ENCODE measurements around the gene TECTA.
"Not testable (repeated sequence)": the region's sequence is repeated elsewhere in the genome, so short reads cannot be mapped to it uniquely, and the experiment has no call there.

The TECTA gene

DNA sequence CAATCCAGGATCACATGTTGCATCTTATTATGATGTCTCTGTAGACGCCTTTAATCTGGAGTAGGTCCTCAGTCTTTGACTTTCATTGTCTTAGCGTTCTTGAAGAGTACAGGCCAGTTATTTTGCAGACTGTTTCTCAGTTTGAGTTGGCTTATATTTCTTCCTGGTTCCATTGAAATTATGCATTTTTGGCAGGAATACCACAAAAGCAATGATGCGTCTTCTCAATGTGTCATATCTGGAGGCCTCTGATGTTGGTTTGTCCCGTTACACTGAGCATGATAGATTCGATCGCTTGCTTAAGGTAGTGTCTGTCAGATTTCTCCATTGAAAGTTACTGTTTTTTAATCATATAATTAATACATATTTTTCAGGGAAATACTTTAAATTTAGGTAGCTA, 30.6 kb downstream of the TECTA start:
- DNase-seq (ENCODE audit: low spot score) = no peak

DNA sequence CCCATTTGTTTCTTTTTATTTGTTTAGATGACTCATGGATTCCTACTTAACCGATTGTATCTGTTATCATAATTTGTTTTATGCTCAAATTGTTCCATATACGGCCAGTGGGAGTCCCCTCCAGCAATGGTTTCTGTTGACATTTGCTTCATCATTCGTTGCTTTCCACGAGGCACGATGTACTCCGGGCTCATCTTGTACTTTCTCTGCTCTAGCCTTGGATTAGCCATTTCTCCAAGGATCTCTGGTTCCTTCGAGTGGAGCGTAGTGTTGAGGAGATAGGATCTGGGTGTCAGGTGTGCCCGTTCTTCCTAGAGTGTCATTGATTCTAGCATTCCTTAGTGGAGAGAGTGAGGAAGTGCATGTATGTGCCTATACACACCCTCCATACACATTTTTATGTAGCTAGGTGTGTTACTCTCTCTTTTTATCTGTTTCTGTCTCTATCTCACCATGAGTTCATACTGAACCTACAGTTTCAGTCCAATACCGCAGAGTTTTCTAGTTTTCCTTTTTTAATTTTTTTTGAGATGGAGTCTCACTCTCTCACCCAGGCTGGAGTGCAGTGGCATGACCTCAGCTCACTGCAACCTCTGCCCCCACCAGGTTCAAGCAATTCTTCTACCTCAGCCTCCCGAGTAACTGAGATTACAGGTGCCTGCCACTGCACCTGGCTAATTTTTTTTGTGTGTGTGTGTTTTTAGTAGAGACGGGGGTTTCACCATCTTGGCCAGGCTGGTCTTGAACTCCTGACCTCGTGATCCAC, 31.4 kb downstream of the TECTA start:
- no peak for DNase-seq (ENCODE audit: low spot score)

DNA sequence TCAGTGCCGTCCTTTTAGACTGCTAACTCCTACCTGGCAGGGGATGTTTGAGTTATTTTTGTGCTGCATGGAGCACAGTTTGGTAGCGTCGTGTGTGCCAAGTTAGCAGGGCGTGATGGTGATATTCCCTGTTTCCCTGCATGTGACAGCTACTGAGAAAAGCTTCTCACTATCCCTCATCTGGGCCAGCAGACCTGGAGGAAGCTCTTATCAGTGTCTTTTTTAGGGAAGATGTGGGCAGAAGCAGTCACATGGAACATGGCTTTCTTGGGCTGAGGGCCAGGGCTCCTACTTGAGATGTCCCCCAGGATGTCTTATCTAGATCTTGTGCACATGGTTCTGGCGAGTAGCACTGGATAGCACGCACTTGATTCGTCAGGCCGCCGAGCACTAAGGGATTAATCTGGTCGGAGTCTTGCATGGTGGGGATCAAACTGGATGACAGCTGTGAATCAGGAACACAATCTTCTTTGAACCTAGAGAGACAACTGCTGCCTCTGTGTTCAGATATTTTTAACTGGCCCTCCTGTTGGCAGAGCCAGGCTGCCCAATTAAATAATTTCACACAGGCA, 33.8 kb downstream of the TECTA start:
- no peak for DNase-seq (ENCODE audit: low spot score)

DNA sequence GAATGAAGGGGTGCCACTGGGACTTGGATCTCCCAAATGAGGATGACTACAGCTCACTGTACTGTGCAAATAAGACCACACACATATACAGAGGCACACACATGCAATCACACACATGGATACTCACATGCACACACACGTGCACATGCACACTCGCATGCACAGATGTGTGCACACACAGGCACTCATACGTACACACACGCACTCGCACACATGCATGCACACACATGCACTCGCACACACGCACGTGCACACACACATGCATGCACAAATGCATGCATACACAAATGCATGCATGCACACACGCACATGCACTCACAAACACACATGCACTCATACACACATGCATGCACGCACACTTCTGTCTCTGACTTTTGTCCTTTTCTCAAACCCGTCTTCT, 36.0 kb downstream of the TECTA start:
- DNase-seq (ENCODE audit: low spot score) = no peak

DNA sequence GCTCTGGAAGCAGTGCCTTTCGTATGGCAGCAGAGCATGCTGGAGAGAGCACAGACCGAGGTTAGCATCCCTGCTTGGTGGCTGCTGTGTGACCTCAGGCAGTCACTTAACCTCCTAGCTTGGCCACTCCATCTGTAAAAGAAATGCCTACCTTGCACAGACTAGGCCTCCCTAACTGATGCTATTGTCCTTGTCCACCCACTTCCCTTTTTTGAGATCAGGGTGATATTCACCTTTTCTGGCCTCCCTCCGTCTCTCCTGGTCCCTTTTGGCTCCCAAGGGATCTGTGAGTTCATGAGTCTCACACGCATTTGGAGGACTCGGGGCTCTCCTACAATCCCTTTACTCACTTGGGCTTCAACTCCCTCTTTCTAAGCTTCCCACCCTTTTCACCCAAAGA, 37.2 kb downstream of the TECTA start:
- no peak for DNase-seq (ENCODE audit: low spot score)

DNA sequence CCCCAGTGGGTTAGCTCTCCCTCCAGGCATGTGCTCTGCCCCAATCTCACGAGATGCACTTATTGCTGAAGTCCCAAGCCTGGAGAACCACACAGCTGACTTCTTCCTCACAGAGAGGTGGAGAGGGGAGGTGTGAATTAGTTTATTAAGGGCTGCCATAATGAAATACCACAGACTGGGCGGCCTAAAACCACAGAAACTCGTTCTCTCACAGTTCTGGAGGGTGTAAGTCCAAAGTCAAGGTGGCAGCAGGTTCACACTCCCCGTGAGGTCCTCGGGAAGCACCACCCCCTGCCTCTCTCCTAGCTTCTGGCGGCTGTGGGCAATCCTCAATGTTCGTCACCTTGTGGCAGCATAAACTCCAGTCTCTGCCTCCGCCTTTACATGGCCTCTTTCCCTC, 39.3 kb downstream of the TECTA start:
- no peak for DNase-seq (ENCODE audit: low spot score)

DNA sequence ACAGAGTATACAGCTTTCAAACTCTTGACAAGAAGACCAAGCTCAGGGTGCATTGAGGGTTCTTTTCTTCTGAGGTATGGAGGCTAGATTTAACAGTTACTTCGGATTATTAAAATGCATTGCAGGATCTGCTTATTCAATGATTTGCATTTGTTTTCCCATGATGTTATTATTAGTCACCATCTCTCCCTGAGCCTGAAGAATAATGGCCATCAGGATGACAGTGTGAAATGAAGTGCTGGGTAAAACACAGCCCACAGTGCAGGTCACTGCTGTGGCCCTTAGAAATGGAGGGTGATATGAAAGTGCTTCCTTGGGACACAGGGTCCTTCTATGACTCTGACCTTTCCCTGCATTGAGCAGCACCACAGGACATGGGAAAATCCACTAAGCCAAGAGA, 40.0 kb downstream of the TECTA start:
- no peak for DNase-seq (ENCODE audit: low spot score)

DNA sequence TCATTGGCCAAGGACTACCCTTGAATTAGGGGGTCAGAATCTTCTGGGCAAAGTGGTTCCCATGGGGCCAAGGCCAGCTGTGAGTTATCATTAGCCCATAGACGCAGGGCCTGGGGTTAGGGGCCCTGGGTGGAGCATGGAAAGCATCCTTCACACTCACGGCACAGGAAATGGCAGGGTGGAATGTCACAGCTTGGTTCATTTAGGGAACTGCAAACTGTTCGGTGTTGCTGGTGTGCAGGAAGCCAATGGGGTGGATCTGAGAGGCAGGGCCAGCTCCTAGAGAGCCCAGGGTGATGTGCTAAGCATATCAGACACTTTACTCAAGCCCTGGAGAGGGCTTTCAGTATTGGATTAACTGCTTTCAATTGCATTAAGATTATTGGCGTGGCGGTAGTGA, 42.9 kb downstream of the TECTA start:
- no peak for DNase-seq (ENCODE audit: low spot score)

DNA sequence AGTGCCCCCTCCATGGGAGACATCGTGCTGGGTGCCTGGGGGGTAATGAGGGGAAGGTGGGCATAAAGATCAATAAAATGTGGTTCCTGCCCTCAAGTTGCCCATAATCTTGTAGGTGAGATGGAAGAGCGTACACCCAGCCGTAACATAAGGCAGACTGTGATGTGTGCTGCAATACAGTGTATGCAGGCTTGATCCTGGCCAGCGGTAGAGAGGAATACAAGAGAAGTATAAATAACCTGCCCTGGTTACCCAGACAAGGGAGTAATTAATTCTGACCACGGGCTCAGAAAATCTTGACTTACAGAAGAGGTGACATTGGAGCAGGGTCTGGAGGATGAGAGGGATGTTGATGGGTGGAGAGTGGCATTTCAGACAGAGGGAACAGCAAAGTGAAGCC, 43.7 kb downstream of the TECTA start:
- no peak for DNase-seq (ENCODE audit: low spot score)

DNA sequence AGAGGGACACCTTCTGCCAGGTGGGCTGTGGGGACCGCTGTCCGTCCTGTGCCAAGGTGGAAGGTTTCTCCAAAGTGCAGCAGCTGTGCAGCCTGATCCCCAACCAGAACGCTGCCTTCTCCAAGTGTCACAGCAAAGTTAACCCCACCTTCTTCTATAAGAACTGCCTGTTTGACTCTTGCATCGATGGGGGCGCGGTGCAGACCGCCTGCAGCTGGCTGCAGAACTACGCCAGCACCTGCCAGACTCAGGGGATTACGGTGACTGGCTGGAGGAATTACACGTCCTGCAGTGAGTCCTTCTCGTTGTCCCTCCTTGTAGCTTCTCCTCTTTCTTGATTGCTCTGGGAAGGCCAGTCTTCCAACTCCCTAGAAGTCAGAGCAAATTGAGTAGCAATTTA, 44.8 kb downstream of the TECTA start:
- no peak for DNase-seq (ENCODE audit: low spot score)

DNA sequence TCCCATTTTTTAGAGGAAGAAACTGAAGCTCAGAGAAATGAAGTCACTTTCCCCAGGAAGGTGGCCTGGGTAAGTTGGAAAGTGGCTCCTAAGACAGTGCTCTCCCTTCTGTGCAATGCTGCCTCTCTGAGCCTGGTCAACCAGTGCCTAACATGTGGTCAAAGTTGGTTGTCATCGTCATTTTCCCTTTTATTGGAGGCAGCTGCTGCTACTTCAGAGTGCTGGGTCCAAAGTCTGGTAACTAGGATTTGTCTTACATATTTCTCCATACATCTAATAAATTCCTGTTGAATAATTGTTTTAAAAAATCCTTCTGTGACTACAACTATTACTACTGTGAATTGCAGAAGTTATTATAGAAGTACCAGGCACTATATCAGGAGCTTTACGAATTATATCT, 48.1 kb downstream of the TECTA start:
- no peak for DNase-seq (ENCODE audit: low spot score)

DNA sequence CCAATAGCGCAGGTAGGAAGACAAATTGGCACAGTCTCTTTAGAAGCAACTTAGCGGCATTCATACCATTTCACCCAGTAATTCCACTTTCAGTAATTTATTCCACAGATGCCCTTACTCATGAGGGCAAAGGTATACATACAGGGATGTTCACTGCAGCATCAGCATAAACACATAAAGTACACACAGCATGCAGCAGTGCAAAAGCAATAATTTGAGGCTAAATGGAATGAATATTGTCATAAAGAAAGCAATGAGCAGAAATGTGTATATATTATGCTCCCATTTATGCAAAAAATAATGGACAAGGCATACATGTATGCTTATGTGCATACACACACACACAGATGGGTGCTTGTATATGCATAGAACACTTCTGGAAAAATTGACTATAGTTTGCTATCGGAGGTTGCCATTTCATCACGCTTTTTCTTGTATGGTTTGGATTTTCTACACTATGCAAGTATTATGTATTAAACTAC, 50.2 kb downstream of the TECTA start:
- no peak for DNase-seq (ENCODE audit: low spot score)

DNA sequence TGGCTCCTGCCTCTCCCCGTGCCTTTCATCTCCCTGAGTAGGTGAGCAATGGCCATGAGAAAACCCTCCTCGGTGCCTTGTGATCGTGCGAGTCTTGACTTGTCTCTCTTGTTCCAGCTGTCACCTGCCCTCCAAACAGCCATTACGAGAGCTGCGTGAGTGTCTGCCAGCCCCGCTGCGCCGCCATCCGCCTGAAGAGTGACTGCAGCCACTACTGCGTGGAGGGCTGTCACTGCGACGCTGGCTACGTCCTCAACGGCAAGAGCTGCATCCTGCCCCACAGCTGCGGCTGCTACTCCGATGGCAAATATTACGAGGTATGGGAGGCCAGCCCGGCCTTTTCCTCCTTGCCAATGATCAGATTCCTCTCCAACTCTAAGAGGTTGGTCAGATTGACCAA, 51.7 kb downstream of the TECTA start:
- no peak for DNase-seq (ENCODE audit: low spot score)

DNA sequence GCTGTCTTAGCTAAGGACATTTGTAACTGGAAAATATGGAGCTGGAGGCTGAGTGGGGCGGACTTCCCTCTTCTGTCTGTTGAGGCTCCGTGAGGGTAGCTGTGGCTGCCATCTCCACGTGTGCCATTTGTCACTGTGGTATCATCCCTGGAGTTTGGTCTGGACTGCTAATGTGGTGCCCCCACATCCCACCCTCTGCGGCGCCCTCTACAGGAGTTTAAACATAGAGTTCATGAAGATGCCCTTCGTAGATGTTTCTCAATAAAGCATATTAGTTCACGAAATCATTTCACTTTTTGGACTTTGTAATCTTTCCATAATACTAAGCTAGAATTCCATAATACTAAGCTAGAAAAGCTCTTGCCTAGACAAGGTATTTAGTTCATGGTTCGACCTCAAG, 52.4 kb downstream of the TECTA start:
- DNase-seq (ENCODE audit: low spot score) = no peak

DNA sequence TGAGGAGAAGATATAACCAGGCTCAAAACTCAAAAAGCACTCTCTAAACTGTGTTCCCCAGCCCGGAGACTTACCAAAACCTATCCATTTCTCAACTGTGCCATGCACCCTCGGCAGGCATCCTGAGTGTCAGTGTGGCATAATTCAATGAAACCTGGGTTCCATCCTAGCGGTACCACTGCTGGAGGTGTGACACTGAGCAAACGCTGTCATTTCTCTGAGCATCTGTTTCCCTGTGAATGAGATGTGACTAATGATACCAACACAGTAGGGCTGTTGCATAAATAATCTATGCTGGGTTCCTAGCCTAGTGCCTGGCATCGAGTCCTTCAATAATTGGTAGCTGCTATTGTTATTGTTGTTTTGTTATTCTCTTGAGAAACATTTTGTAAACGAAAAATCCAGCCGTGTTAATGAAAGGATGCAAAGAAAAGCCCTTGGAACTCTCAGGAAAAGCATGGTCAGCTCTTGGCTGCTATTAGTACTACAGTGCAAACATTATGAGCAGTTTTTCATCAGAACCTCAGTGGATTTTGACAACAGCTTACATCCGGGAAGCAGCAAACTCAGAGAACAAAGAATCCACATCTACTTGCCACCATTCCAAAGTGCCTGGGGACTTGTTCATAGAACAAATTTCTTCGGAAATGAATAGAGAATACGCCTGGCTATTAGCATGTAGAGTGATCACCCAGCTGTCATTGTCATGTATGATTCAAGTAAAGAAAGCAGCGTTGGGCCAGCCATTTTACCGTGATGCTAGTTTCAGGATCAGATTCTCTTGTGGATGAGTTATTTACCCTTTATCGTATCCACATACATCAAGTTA, 53.7 kb downstream of the TECTA start:
- no peak for DNase-seq (ENCODE audit: low spot score)

DNA sequence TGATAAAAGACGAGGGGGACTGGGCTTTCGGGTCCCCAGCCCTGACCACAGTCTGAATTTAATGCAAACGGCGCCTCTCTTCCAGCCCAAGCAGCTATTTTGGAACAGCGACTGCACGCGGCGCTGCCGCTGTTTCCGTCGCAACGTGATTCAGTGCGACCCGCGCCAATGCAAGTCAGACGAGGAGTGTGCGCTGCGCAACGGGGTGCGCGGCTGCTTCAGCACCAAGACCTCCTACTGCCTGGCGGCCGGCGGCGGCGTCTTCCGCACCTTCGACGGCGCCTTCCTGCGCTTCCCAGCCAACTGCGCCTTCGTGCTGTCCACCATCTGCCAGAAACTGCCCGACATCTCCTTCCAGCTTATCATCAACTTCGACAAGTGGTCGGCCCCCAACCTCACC, 56.7 kb downstream of the TECTA start:
- no peak for DNase-seq (ENCODE audit: low spot score)

DNA sequence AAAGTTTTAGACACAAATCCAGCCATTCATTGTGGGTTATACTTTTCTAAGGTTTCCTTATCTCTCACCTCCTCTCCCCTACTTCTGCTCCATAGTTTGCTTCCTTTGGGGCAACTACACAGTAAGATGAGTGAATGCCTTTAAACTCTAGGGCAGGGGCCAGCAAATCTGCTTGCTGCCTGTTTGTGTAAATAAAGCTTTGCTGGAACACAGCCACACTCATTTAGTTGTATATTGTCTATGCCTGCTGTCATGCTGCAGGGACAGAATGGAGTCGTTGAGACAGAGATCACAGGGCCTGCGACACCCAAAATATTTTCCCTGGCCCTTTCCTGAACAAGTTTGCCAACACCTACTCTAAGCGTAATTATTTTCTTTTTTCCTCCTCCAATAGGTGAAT, 58.7 kb downstream of the TECTA start:
- no peak for DNase-seq (ENCODE audit: low spot score)

DNA sequence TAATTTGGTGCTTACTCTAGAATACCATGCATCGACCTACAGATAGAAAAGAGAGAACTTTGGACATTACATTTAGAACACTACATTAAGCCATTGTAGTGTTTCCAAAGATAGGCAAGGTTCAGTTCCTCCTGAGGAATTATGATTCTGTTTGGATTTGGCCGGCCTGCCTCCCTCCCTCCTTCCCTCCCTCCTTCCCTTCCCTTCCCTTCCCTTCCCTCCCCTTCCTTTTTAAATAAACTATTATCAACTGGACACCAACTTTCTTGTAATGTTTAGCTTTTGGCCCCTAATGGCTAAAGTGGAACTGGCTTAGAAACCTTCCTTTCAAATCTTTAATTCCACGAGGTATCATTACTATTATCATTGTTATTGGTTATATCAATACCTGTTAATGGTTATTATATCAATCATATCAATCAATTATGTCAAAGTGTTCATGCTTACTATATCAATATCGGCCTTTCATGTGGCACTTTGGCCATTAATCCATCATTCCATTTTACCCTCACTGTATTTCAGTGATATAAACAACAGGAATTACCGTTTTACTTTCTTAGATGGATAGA, 60.4 kb downstream of the TECTA start:
- DNase-seq (ENCODE audit: low spot score) = no peak

DNA sequence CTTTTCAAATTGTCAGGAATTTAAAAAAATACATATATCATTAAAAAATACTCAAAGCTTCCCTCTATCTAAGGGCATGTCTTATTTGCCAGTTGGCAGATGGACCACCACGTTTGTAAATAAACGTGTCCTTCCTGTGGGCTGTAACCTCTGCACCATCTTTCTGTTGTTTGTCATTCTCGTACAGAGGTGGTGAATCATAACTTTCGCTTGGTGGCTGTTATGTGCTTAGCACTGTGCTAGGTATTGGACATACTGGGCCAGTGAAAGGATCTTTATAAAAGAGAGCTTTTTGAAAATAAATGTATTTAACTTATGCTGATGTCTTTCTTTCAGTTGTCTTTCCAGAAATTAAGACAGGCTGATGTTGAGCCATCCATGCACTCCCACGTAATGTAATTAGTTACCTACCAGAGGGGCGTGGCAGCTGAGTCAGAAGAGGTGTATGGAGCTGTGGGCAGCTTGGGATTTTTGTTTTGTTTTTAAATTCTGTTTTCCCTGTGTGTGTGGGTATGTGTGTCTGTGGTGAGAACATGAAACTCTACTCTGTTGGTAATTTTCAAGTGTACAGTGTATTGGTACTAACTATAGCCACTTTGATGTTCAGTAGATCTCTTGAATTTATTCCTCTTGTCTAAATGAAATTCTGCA, 62.7 kb downstream of the TECTA start:
- no peak for DNase-seq (ENCODE audit: low spot score)

DNA sequence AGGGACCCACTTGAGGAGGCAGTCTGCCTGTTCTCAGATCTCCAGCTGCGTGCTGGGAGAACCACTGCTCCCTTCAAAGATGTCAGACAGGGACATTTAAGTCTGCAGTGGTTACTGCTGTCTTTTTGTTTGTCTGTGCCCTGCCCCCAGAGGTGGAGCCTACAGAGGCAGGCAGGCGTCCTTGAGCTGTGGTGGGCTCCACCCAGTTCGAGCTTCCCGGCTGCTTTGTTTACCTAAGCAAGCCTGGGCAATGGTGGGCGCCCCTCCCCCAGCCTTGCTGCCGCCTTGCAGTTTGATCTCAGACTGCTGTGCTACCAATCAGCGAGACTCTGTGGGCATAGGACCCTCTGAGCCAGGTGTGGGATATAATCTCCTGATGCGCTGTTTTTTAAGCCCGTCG, 76.6 kb downstream of the TECTA start:
- not testable (repeated sequence) for DNase-seq (ENCODE audit: low spot score)

DNA sequence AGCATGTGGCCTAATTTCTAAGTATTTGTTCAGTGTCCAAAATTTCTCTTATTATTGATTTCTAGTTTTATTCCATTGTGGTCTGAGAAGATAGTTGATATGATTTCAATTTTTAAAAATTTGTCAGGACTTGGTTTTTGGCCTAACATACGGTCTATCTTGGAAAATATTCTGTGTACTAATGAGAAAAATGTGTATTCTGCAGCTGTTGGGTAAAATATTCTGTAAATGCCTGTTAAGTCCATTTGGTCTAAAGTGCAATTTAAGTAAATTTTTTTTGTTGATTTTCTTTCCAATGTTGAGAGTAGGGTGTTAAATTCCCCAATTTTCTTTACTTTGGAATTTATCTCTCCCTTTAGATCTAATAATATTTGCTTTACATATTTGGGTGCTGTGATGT, 78.3 kb downstream of the TECTA start:
- DNase-seq (ENCODE audit: low spot score) = no peak

DNA sequence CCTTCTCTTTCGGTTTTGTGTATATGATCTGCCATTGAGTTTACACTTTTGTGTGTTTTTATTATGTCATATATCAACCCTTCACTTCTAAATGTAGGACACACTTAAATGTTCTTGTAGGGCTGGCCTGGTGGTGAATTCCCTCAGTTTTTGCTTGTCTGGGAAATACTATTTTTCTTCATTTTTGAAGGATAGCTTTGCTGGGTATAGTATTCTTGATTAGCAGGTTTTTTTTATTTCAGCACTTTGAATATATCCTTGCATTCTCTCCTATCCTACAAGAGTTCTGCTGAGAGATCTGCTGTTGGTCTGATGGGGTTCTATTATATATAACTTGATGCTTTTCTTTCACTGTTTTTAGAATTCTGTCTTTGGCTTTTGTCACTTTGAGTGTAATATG, 79.1 kb downstream of the TECTA start:
- DNase-seq (ENCODE audit: low spot score) = no peak

Data from HuH-7 (cell line).